Liver (tissue), 9 donors: ENCODE data around the gene GRN. TPM values are rescaled to one million over a fixed set of nuclear protein-coding genes. Genes with fewer than 3 reads are reported as not detected.

Experiments
- DNase-seq: peaks from one replicate; pipeline ENCODE4 v3.0.0-alpha.2; 2017; ENCODE audit warnings: low spot score
- H3K27ac ChIP-seq, 2 donors: one replicate each; pipeline ENCODE4 v1.7.0; 2013; ENCODE audit warnings: inconsistent platforms in 2 of 2, low read length in 2 of 2, control low read depth in 1 of 2, low read depth in 1 of 2, mild to moderate bottlenecking in 1 of 2
- H3K27me3 ChIP-seq, 4 donors: one replicate each; pipeline versions ENCODE4 v1.6.1 to v1.7.0; 2013; ENCODE audit warnings: low read length in 3 of 4, inconsistent platforms in 1 of 4, mild to moderate bottlenecking in 1 of 4, moderate library complexity in 1 of 4; ENCODE audit not compliant: control insufficient read depth in 4 of 4, insufficient read depth in 4 of 4
- H3K36me3 ChIP-seq, 4 donors: one replicate each; pipeline versions ENCODE4 v1.6.1 to v1.7.0; 2013; ENCODE audit warnings: low read length in 3 of 4, mild to moderate bottlenecking in 3 of 4, low read depth in 1 of 4, moderate library complexity in 1 of 4; ENCODE audit not compliant: control insufficient read depth in 4 of 4, insufficient read depth in 3 of 4
- H3K4me1 ChIP-seq, 4 donors: one replicate each; pipeline versions ENCODE4 v1.6.1 to v1.7.0; 2013; ENCODE audit warnings: low read length in 3 of 4, mild to moderate bottlenecking in 3 of 4, moderate library complexity in 1 of 4; ENCODE audit not compliant: control insufficient read depth in 4 of 4, insufficient read depth in 4 of 4
- H3K4me3 ChIP-seq, 3 donors: one replicate each; pipeline versions ENCODE4 v1.6.1 to v1.7.0; 2013; ENCODE audit warnings: low read length in 3 of 3, control low read depth in 1 of 3, low read depth in 1 of 3, mild to moderate bottlenecking in 1 of 3
- H3K9ac ChIP-seq, 2 donors: one replicate each; pipeline ENCODE4 v1.7.0; 2013; ENCODE audit warnings: low read length in 2 of 2, mild to moderate bottlenecking in 2 of 2, moderate library complexity in 2 of 2, control low read depth in 1 of 2, low read depth in 1 of 2
- H3K9me3 ChIP-seq, 4 donors: one replicate each; pipeline versions ENCODE4 v1.6.1 to v1.7.0; 2013; ENCODE audit warnings: low read length in 3 of 4; ENCODE audit not compliant: control insufficient read depth in 4 of 4
- ATF3 ChIP-seq: IDR thresholded peaks from 2 replicates; pipeline ENCODE4 v1.6.1; 2016; ENCODE audit warnings: antibody characterized with exemption
- CTCF ChIP-seq: fragments of 150-350 bp; IDR thresholded peaks from 2 replicates; pipeline ENCODE4 v1.5.1; 2017; ENCODE audit warnings: improper control_type of control experiment, low read depth, low read length; ENCODE audit not compliant: missing input control
- FOXA1 ChIP-seq: IDR thresholded peaks from 2 replicates; pipeline ENCODE4 v1.6.1; 2016; ENCODE audit warnings: antibody characterized with exemption
- FOXA2 ChIP-seq: IDR thresholded peaks from 2 replicates; pipeline ENCODE4 v1.6.1; 2016; ENCODE audit warnings: antibody characterized with exemption
- GABPA ChIP-seq, 2 donors: IDR thresholded peaks in 1 of 2; conservative IDR thresholded peaks in 1 of 2; 2 replicates each; pipeline ENCODE4 v1.6.1; 2016; ENCODE audit warnings: antibody characterized with exemption in 2 of 2, mild to moderate bottlenecking in 1 of 2, moderate library complexity in 1 of 2
- HNF4G ChIP-seq: IDR thresholded peaks from 2 replicates; pipeline ENCODE4 v1.6.1; 2016; ENCODE audit warnings: antibody characterized with exemption
- JUND ChIP-seq, 2 donors: IDR thresholded peaks; 2 replicates each; pipeline ENCODE4 v1.6.1; 2016; ENCODE audit warnings: antibody characterized with exemption in 2 of 2
- MAX ChIP-seq: IDR thresholded peaks from 2 replicates; pipeline ENCODE4 v1.6.1; 2016; ENCODE audit warnings: antibody characterized with exemption
- NR2F2 ChIP-seq: IDR thresholded peaks from 2 replicates; pipeline ENCODE4 v1.6.1; 2016; ENCODE audit warnings: antibody characterized with exemption
- RAD21 ChIP-seq, 2 donors: IDR thresholded peaks; 2 replicates each; pipeline ENCODE4 v1.6.1; 2016; ENCODE audit warnings: antibody characterized with exemption in 2 of 2, mild to moderate bottlenecking in 2 of 2
- RXRA ChIP-seq, 2 donors: IDR thresholded peaks; 2 replicates each; pipeline ENCODE4 v1.6.1; 2017 to 2018; ENCODE audit warnings: antibody characterized with exemption in 2 of 2, mild to moderate bottlenecking in 1 of 2
- TAF1 ChIP-seq: conservative IDR thresholded peaks from 2 replicates; pipeline ENCODE4 v1.6.1; 2016; ENCODE audit warnings: antibody characterized with exemption, mild to moderate bottlenecking
- YY1 ChIP-seq: IDR thresholded peaks from 2 replicates; pipeline ENCODE4 v1.6.1; 2016; ENCODE audit warnings: antibody characterized with exemption, mild to moderate bottlenecking
- ZBTB33 ChIP-seq: IDR thresholded peaks from 2 replicates; pipeline ENCODE4 v1.6.1; 2016; ENCODE audit warnings: antibody characterized with exemption
- WGBS: extraction: QIAGEN DNeasy Blood & Tissue Kit; methylation state at CpG from one replicate; pipeline ENCODE4 v1.1.7; 2013; 5-methylcytosine and 5-hydroxymethylcytosine counted together
- polyA plus RNA-seq, 2 donors: library from polyadenylated mRNA; stranded (reverse) in 1 of 2; unstranded in 1 of 2; fragments of 200-250 nt in 1 of 2; fragments of >200 nt in 1 of 2; fragmentation: Nextera tagmentation in 1 of 2; extraction: Ambion mirVana in 1 of 2; gene quantifications; one replicate each; pipeline versions ENCODE4 v1.2.1 to v1.2.3, GENCODE V29; 2013 to 2015
- total RNA-seq, 2 donors: library from RNA; depleted of rRNA; stranded (reverse); fragments of >200 nt; gene quantifications; one replicate each; pipeline ENCODE4 v1.2.3, GENCODE V29; 2014
- donor health status: healthy.
- donor health status: healthy.
- donor health status: healthy.
- donor health status: healthy.
- donor health status: healthy.

Gene GRN
- total and polyA plus RNA-seq, 4 donors: 90.9 to 166 (median 133) TPM

- Histone ChIP-seq H3K27me3 (no peaks in the 10 kb centered on the region), H3K4me3 (no peak overlapping the region), H3K27ac (no peak overlapping the region), H3K9me3 (no peaks in the 10 kb centered on the region), H3K9ac (no peak overlapping the region), H3K4me1 (no peaks in the 10 kb centered on the region), H3K36me3 (peaks cover 3 to 21% (median 8%) of the 10 kb centered on the region in 4 donors)
- 97% methylated on average over 2 of the region's 2 CpGs for WGBS
- no peak for DNase-seq
- TF ChIP-seq ZBTB33 (no peak), YY1 (no peak), CTCF (no peak), NR2F2 (no peak), RXRA (IDR thresholded peaks at IDR 0.05) (no peak), JUND (IDR thresholded peaks at IDR 0.05) (no peak), ATF3 (no peak), FOXA2 (no peak), MAX (no peak), GABPA (IDR thresholded peaks at IDR 0.05 in 1 of 2, conservative IDR thresholded peaks at IDR 0.05 in 1 of 2) (no peak), HNF4G (no peak), RAD21 (IDR thresholded peaks at IDR 0.05) (no peak)
Observed at GRCh38 chr17:44394833-44395232, 49.7 kb downstream of the GRN start.

- H3K36me3 ChIP-seq: peaks cover 10 to 37% (median 21%) of the 10 kb centered on the region in 4 donors
- H3K9me3 ChIP-seq: no peaks in the 10 kb centered on the region
- TF ChIP-seq CTCF (no peak), YY1 (no peak), RAD21 (IDR thresholded peaks at IDR 0.05) (no peak), TAF1 (no peak), ZBTB33 (no peak), HNF4G (no peak), JUND (IDR thresholded peaks at IDR 0.05) (no peak), RXRA (IDR thresholded peaks at IDR 0.05) (no peak), FOXA1 (no peak)
- no peak overlapping the region for H3K4me3 ChIP-seq
- DNase-seq: no peak
- no peak overlapping the region for H3K27ac ChIP-seq
- no peak overlapping the region for H3K9ac ChIP-seq
- no peaks in the 10 kb centered on the region for H3K27me3 ChIP-seq
- WGBS: 95% methylated on average over 5 of the region's 5 CpGs
- no peaks in the 10 kb centered on the region for H3K4me1 ChIP-seq
Observed at GRCh38 chr17:44396946-44397345, 51.8 kb downstream of the GRN start.
